HepG2 (cell line): ENCODE data around the gene USP43. TPM values are rescaled to one million over a fixed set of nuclear protein-coding genes. Genes with fewer than 3 reads are reported as not detected.

ENCODE experiments used
- ATAC-seq: fragments of 200-7000 bp; cut with Tn5 transposase; 3 replicates; pipeline ENCODE4 v1.9.1; 2020; ENCODE audit warnings: mild to moderate bottlenecking, moderate library complexity
- BruUV-seq: library from RNA; stranded (reverse); fragments of 400-500 nt; replicated peaks from 2 replicates; lab custom pipeline; 2021; lab: Mats Ljungman, UMichigan
- CTCF ChIA-PET: fragments of 300-600 bp; formaldehyde crosslinking; extraction: SDS; loops from one replicate; lab custom pipeline; 2021; ENCODE audit warnings: low total read pairs, inconsistent platforms, low intra/inter-chr PET ratio; lab: Yijun Ruan, JAX
- POLR2A ChIA-PET: fragments of 350-600 bp; sonication (Branson Sonifier 250); formaldehyde crosslinking; loops from one replicate; lab custom pipeline; 2020; ENCODE audit warnings: antibody characterized with exemption, inconsistent platforms; lab: Yijun Ruan, JAX
- DNase-seq: peaks from one replicate; pipeline ENCODE4 v3.0.0-alpha.2; 2015; ENCODE audit warnings: low spot score
- FAIRE-seq: peaks from 3 replicates; lab custom pipeline; 2011; peaks lifted over from hg19 to GRCh38; lab: Jason Lieb, UNC
- H2AFZ ChIP-seq: one replicate; pipeline ENCODE4 v1.6.1; 2011; ENCODE audit warnings: low read length, inconsistent platforms
- H3K27ac ChIP-seq: fragments of 300-600 bp; 3 replicates; pipeline ENCODE4 v1.8.0; 2011; ENCODE audit warnings: mixed run types, mild to moderate bottlenecking, mixed read lengths, low read length, inconsistent platforms; ENCODE audit not compliant: insufficient read depth; ENCODE audit errors: extremely low read length
- H3K27me3 ChIP-seq, 2 experiments: fragments of 200-600 bp in 1 of 2; 2 replicates in 1 of 2; 3 replicates in 1 of 2; pipeline versions ENCODE4 v1.6.0 to v1.8.0; 2011; ENCODE audit warnings: low read length in 2 of 2, mild to moderate bottlenecking in 2 of 2, moderate library complexity in 2 of 2, inconsistent platforms in 1 of 2; ENCODE audit not compliant: insufficient read depth in 2 of 2, control insufficient read depth in 1 of 2
- H3K36me3 ChIP-seq, 2 experiments: fragments of 200-600 bp in 1 of 2; replicated peaks in 1 of 2; 2 replicates in 1 of 2; 3 replicates in 1 of 2; pipeline versions ENCODE4 v1.5.1 to v1.8.0; 2011; ENCODE audit warnings: low read length in 2 of 2, inconsistent platforms in 1 of 2; ENCODE audit not compliant: insufficient read depth in 2 of 2, control insufficient read depth in 1 of 2
- H3K4me1 ChIP-seq: 2 replicates; pipeline ENCODE4 v1.5.1; 2012; ENCODE audit warnings: low read length, inconsistent platforms; ENCODE audit not compliant: insufficient read depth
- H3K4me2 ChIP-seq: 2 replicates; pipeline ENCODE4 v1.6.0; 2011; ENCODE audit warnings: low read depth, low read length, inconsistent platforms
- H3K4me3 ChIP-seq, 3 experiments: fragments of 200-600 bp in 1 of 3; sonication (generic), shearing (Covaris generic) in 1 of 3; replicated peaks in 1 of 3; 2 replicates each; pipeline ENCODE4 v1.5.1; 2011 to 2016; ENCODE audit warnings: low read length in 3 of 3, inconsistent platforms in 2 of 3, low read depth in 2 of 3, mild to moderate bottlenecking in 2 of 3, control low read depth in 1 of 3, mixed read lengths in 1 of 3; ENCODE audit not compliant: insufficient read depth in 1 of 3
- H3K79me2 ChIP-seq: one replicate; pipeline ENCODE4 v1.6.1; 2011; ENCODE audit warnings: low read length, inconsistent platforms; ENCODE audit not compliant: insufficient read depth
- H3K9ac ChIP-seq: 2 replicates; pipeline ENCODE4 v1.6.0; 2011; ENCODE audit warnings: mild to moderate bottlenecking, low read depth, low read length, inconsistent platforms; ENCODE audit not compliant: insufficient read depth
- H3K9me3 ChIP-seq: 2 replicates; pipeline ENCODE4 v1.5.1; 2012; ENCODE audit warnings: mild to moderate bottlenecking, low read length
- H4K20me1 ChIP-seq: 2 replicates; pipeline ENCODE4 v1.6.0; 2011; ENCODE audit warnings: inconsistent platforms, mild to moderate bottlenecking, low read length, moderate library complexity; ENCODE audit not compliant: insufficient read depth
- ATF7 ChIP-seq, 2 experiments: fragments of 450-650 bp in 1 of 2; sonication (generic) in 1 of 2; formaldehyde crosslinking in 1 of 2; IDR thresholded peaks; 2 replicates each; pipeline versions ENCODE4 v1.4.0 to v1.6.1; 2016 to 2020; ENCODE audit warnings: antibody characterized with exemption in 1 of 2, mild to moderate bottlenecking in 1 of 2, missing genetic modification reagents in 1 of 2
- CEBPB ChIP-seq: IDR thresholded peaks from 2 replicates; pipeline ENCODE4 v1.6.1; 2011; ENCODE audit warnings: low read depth, low read length, improper control_type of control experiment, borderline replicate concordance
- HOXA7 ChIP-seq: sonication (generic); formaldehyde crosslinking; IDR thresholded peaks from 2 replicates; pipeline ENCODE4 v1.8.1; 2022; ENCODE audit warnings: mild to moderate bottlenecking, missing genetic modification reagents, moderate library complexity
- NR1H2 ChIP-seq: sonication (generic); formaldehyde crosslinking; IDR thresholded peaks from 2 replicates; pipeline ENCODE4 v1.8.1; 2022; ENCODE audit warnings: low read depth, missing genetic modification reagents, borderline replicate concordance
- PHF8 ChIP-seq: sonication (generic); formaldehyde crosslinking; IDR thresholded peaks from 2 replicates; pipeline ENCODE4 v1.5.0; 2020; ENCODE audit warnings: missing genetic modification reagents
- ZNF180 ChIP-seq: sonication (generic); formaldehyde crosslinking; IDR thresholded peaks from 2 replicates; pipeline ENCODE4 v1.4.0; 2020; ENCODE audit warnings: low read depth, missing genetic modification reagents, borderline replicate concordance
- WGBS: methylation state at CpG from one replicate; pipeline ENCODE4 v1.1.6; 2017; ENCODE audit warnings: low lambda C conversion rate; 5-methylcytosine and 5-hydroxymethylcytosine counted together
- in situ Hi-C: cut with HindIII; loops from 2 replicates; pipeline ENCODE4 v1.10.0; 2017; ENCODE audit warnings: low pct_unique_long_range_greater_than_20kb; ENCODE audit not compliant: extremely low pct_ligation_motif_present
- intact Hi-C: fragments of 100-400 bp; cut with micrococcal nuclease; formaldehyde crosslinking; loops from one replicate; pipeline ENCODE4 v1.10.0; 2022; ENCODE audit not compliant: unreplicated experiment
- polyA plus RNA-seq, 8 experiments: library from polyadenylated mRNA; depleted of rRNA in 3 of 8; stranded (reverse) in 7 of 8; unstranded in 1 of 8; fragments of >200 nt; fragmentation: Illumina TruSeq in 4 of 8; extraction: Trizol in 4 of 8; gene quantifications; 2 replicates each; pipeline versions ENCODE4 v1.2.1 to v1.2.3, GENCODE V29; 2011 to 2016; ENCODE audit warnings: low read depth in 4 of 8, missing spikeins in 1 of 8, mixed read lengths in 1 of 8; ENCODE audit not compliant: insufficient read depth in 1 of 8
- total RNA-seq, 5 experiments: library from RNA; depleted of rRNA; stranded (reverse); fragments of >200 nt; fragmentation: Illumina TruSeq; extraction: Trizol; gene quantifications; 2 replicates each; pipeline ENCODE4 v1.2.3, GENCODE V29; 2016; ENCODE audit warnings: low read depth in 1 of 5
- TF ChIP-seq, protein P1 (sequence below): sonication (generic); formaldehyde crosslinking; IDR thresholded peaks from 2 replicates; pipeline ENCODE4 v1.4.0; 2020; ENCODE audit warnings: missing genetic modification reagents

USP43 gene
- total and polyA plus RNA-seq, 2 of the 13 experiments (the other 11 are each of a cell fraction or from before 2014, with no cell fraction given), result 1.6 to 2.2 TPM

DNA sequence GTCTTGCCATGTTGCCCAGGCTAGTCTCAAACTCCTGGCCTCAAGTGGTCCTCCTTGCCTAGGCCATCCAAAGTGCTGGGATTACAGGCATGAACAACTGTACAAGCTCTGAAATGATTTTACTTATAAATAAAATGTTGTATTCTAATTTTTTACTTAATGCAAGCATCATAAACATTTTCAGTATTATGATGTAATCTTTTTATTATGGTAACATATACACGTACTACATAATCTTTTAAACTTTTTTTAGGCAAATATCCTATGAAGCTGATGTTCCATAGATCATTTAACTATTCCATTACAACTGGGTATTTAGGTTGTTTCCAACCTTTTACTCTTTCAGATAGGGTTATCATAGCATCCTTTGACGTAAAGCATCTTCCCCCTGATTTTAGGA is 33.8 kb upstream of the USP43 start:
- Histone ChIP-seq H3K9me3 (no peaks in the 10 kb centered on the region), H3K36me3 (no peaks in the 10 kb centered on the region), H3K4me1 (no peaks in the 10 kb centered on the region), H3K79me2 (no peaks in the 10 kb centered on the region), H3K27me3 (no peaks in the 10 kb centered on the region), H3K27ac (no peak overlapping the region), H3K9ac (no peak overlapping the region), H2AFZ (no peak overlapping the region), H3K4me2 (no peak overlapping the region), H4K20me1 (no peaks in the 10 kb centered on the region), H3K4me3 (no peak overlapping the region)
- ATAC-seq, result no peak
- no peak for DNase-seq
- intact Hi-C loops, result no loop called here
- WGBS, result 21% methylated on average over 2 of the region's 2 CpGs
- ChIA-PET CTCF (no interaction called here), POLR2A (no interaction called here)
- in situ Hi-C loops, result no loop called here
- no peak for FAIRE-seq
- TF ChIP-seq ATF7 (IDR thresholded peaks at IDR 0.05), result peak; percentile 75
- no peak for TF ChIP-seq ATF7 (CRISPR knock-in tag; IDR thresholded peaks at IDR 0.05)
- TF ChIP-seq ZNF180, result no peak
- no TSS peak for BruUV-seq

DNA sequence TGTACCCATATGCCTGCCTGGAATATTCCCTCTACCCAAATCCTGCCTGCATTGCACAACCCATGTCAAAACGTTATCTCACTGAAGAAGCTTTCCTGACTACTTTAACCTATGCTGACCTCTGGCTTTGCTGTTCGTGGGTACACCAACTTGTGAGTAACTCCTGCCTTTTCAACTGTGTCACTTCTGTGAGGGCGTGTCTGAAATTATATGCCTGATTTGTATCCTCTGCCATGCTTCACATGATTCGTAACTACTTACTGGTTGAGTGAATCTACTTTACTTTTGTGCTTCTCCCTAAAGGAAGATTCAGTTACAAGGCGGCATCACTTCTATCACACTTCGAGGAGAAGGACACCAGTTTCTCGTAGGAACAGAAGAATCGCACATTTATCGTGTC is 33.3 kb upstream of the USP43 start:
- ATAC-seq (no peak), DNase-seq (no peak), FAIRE-seq (no peak)
- POLR2A ChIA-PET, result no interaction called here
- no peaks in the 10 kb centered on the region for H3K27me3 ChIP-seq
- intact Hi-C loops, result no loop called here
- no peaks in the 10 kb centered on the region for H3K4me1 ChIP-seq
- H3K79me2 ChIP-seq, result no peaks in the 10 kb centered on the region
- H2AFZ ChIP-seq, result no peak overlapping the region
- in situ Hi-C loops, result no loop called here
- no peak overlapping the region for H3K4me2 ChIP-seq
- no TSS peak for BruUV-seq
- H3K9ac ChIP-seq, result no peak overlapping the region
- H3K27ac ChIP-seq, result no peak overlapping the region
- TF ChIP-seq NR1H2 (CRISPR knock-in tag), result no peak
- TF ChIP-seq CEBPB, result peak; percentile 12; the same call in 1 of the 2 replicates
- TF ChIP-seq HOXA7 (CRISPR knock-in tag), result no peak
- TF ChIP-seq, protein P1, sequence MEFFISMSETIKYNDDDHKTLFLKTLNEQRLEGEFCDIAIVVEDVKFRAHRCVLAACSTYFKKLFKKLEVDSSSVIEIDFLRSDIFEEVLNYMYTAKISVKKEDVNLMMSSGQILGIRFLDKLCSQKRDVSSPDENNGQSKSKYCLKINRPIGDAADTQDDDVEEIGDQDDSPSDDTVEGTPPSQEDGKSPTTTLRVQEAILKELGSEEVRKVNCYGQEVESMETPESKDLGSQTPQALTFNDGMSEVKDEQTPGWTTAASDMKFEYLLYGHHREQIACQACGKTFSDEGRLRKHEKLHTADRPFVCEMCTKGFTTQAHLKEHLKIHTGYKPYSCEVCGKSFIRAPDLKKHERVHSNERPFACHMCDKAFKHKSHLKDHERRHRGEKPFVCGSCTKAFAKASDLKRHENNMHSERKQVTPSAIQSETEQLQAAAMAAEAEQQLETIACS, result no peak
- TF ChIP-seq PHF8, result no peak
- H3K9me3 ChIP-seq, result no peaks in the 10 kb centered on the region
- WGBS, result 43% methylated on average over 9 of the region's 9 CpGs
- H4K20me1 ChIP-seq, result no peaks in the 10 kb centered on the region
- no peaks in the 10 kb centered on the region for H3K36me3 ChIP-seq
- CTCF ChIA-PET, result no interaction called here
- H3K4me3 ChIP-seq, result no peak overlapping the region
